HG03565 (cell line): ENCODE data around the gene MN1.
"Not testable (repeated sequence)": the region's sequence is repeated elsewhere in the genome, so short reads cannot be mapped to it uniquely, and the experiment has no call there.

ENCODE experiments used
- ATAC-seq: cut with Tn5 transposase; IDR thresholded peaks from one replicate; pipeline ENCODE4 v1.9.1; 2021; ENCODE audit warnings: mild to moderate bottlenecking, moderate library complexity; ENCODE audit not compliant: unreplicated experiment

MN1 gene

DNA sequence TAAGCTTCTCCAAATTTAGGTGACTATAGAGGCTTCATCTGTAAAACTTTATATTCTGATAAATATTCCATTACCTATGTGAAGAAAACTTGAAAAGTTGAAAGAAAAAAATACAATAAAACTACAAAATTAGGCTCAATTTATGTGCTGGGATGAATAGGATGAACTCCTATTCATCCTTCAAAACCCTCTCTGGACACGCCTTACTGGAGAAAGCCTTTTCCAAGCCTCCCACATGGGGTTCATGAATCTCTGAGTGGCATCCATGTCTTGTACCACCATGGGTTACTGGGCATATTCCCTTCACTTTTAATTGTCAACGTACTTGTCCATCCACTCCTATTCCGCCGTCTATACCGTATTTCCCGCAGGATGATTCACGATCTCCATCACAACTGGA is 55.7 kb downstream of the MN1 start:
- ATAC-seq: no peak

- ATAC-seq: no peak
Observed at GRCh38 chr22:27745154-27745553, 56.4 kb downstream of the MN1 start.

- not testable (repeated sequence) for ATAC-seq
Observed at GRCh38 chr22:27744078-27744477, 57.5 kb downstream of the MN1 start.

- no peak for ATAC-seq
Observed at GRCh38 chr22:27740202-27740748, 61.3 kb downstream of the MN1 start.

DNA sequence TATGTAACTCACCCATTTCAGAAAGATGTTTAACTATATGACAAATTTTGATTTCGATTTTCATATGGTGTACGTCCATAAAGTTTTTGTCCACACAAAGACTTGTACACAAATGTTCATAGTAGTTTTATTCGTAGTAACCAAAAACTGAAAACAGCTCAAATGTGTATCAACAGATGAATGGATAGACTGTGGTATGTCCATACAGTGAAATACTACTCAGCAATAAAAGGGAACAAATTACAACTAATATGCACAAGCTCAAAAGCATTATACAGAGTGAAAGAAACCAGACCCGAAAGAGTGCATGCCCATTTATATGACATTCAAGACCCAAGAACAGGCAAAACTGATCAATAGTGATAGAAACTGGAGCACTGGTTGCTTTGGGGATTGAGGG is 64.0 kb downstream of the MN1 start:
- ATAC-seq: no peak

- ATAC-seq: no peak
Observed at GRCh38 chr22:27734066-27734465, 67.5 kb downstream of the MN1 start.

DNA sequence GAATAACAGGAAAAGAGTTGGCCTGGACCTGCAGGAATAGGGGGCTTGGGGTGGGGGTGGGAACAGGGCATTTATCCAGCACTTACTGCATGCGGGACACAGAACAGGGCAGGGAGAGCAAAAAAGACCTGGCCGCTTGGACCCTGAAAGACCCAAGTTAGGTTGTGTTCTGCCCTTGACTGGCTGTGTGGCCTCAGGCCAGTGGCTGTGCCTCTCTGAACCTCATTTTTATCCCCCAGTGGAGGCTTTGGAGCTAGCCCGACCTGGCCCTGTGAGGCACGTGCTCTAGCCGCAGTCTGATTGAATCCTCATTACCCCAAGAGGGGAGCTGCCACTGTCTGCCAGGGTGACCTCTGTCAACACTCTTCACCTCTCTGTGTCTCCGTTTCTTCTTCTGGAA is 68.7 kb downstream of the MN1 start:
- no peak for ATAC-seq

DNA sequence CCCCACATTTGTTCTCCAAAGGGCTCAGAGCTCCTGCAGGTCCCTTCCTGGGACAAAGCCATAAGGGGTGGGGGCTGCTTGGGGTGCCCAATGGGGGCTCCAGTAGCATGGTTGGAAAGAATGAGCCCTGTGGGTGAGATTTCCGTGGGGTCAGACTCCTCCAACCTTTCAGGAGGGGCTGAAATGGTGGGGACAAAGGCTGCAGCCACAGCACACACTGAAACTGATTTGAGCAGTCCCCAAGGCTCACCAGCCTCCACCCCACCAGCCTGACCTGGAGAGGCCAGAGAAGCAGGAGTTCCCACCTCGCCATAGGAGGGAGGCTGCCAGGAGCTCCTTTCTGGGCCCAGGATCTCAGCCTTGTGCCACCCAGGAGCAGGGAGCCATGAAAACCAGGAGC is 69.2 kb downstream of the MN1 start:
- no peak for ATAC-seq

GRCh38 chr22:27731621-27732020 is 69.9 kb downstream of the MN1 start:
- no peak for ATAC-seq

- no peak for ATAC-seq
Observed at GRCh38 chr22:27730641-27731433, 70.7 kb downstream of the MN1 start.

DNA sequence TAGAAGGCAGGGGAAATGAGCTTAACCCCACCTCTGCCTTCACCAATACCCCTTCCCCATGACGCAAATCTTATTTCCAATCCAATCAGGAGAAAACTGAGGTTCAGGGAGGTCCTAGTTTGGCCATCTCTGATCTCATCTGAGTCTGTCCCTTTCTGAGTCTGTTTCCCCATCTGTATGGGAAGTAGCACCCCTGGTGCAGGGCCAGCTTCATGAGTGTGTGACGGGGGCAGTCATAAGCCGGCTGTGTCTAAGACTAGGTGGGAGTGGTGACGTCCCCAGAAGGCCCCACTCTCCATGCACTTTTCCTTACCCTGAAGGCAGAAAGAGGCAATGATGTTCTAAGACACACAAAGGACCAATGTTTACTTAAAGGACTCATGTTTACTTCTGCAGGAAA is 72.3 kb downstream of the MN1 start:
- no peak for ATAC-seq

DNA sequence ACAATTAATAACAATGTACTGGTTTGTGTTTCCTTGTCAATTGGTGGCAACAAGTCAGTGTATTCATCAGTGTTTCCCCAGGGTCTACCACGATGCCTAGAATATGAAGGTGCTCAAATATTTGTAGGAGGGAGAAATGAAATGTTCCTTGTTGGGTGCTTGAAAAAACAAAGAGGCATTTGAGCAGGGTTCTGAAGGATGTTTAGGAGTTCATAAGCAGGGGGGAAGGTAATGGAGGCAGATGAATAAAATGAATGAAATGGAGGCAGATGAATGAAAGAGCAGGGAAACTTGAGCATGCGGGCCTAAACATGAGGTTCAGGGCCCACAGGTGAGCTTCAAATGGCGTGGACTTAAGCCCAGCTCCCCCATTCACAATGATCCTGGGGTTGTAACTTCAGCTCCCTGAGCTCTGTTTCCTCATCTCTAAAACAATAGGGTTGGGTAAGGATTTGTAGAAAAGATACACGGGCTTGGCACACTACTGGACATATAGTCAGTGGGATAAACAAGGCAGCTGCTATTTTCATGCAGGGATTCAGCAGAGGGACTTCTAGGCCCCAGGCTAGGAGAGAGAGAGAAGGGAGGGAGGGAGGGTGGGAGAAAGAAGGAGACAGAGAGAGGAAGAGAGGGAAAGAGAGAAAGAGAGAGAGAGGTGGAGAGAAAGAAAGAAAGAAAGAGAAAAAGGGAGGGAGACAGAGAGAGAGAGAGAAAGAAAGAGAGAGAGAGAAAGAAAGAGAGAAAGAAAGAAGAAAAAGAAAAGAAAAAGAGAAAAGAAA is 73.7 kb downstream of the MN1 start:
- ATAC-seq: no peak

DNA sequence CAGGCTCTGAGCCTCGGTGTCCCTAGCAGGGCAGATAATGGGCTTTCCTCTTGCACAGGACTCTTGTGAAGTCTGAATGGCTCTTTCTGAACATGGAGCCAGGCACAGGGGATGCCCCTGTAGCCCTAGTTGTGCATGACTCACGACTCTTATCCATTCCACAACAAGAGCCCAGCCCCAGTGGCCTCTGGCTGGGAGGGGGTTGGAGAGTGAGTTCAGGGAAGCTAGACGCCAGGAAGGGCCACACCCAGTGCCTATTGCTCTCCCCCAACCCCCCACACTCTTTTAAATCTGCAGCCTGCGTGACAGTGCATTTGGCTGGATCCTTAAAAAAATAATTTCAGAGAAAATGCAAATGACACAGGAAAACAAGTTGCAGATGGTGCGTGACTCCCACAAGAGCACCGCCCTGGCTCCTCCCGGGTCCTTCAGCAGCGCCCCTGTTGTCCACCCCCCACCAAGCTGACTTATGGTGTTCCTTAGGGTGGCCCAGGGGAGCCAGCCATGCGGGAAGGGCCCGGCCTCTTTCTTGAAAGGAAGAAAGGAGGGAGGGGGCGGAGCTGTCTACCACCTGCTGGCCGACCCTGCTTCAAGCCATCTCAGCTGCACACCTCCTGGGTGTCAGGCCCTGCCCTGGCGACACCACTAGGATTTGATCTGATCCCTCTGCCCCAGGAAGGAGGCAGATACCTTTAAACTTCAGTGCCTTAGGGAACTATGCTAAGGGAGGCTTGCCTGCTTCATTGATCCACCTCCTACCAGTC is 74.7 kb downstream of the MN1 start:
- ATAC-seq: no peak

- no peak for ATAC-seq
Observed at GRCh38 chr22:27726331-27726685, 75.2 kb downstream of the MN1 start.

- no peak for ATAC-seq
Observed at GRCh38 chr22:27725661-27726060, 75.9 kb downstream of the MN1 start.

GRCh38 chr22:27724709-27725108 is 76.8 kb downstream of the MN1 start:
- ATAC-seq: no peak

- no peak for ATAC-seq
Observed at GRCh38 chr22:27724157-27724556, 77.4 kb downstream of the MN1 start.

DNA sequence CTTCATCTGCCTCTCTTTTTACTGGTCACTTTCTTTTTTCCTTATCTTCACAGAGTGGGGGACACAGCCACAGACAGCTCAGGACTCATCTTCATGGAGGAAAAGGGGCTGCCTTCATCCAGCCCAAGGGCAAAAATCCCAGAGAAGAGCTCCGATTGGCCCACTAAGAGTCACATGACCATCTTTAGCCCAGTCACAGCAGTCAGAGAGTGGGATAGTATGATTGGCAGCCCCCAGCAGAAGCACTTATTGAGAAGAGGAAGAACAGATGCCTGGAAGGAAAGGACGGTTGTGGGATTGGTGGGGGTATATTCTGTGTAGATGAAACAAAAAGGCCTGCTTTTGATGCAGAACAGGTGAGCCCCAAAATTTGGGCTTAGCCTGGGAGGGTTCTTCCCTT is 77.8 kb downstream of the MN1 start:
- no peak for ATAC-seq

DNA sequence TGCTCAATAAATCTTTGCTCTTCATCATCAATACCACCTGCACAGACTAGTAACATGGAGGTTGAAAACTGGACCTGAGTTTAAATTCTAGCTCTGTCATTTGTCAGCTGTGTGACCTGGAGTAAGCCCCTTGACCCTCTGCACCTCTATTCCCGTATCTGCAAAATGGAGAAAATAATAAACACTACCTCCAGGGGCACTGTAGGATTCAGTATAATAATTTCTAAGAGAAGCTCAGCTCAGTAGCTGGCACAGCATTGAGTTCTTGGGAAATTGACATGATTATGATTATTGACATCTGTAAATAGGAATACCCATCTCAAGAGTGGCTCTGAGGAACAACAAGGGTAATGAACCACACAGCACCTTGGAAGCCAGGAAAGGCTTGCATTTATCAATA is 78.4 kb downstream of the MN1 start:
- no peak for ATAC-seq

GRCh38 chr22:27720860-27721259 is 80.7 kb downstream of the MN1 start:
- no peak for ATAC-seq

- no peak for ATAC-seq
Observed at GRCh38 chr22:27719535-27720227, 81.9 kb downstream of the MN1 start.
